Endothelial cell (in vitro differentiated cells): Measurements from ENCODE around the gene C6orf52. TPM values are rescaled to one million over a fixed set of nuclear protein-coding genes. Genes with fewer than 3 reads are reported as not detected.
"Not testable (repeated sequence)": the region's sequence is repeated elsewhere in the genome, so short reads cannot be mapped to it uniquely, and the experiment has no call there.

Experiments used
- DNase-seq: peaks from one replicate; pipeline ENCODE4 v3.0.0; 2021; ENCODE audit warnings: low spot score
- H3K27ac Mint-ChIP-seq: one replicate; pipeline ENCODE4 v1.8.0; 2021; ENCODE audit warnings: mixed read lengths, inconsistent platforms; ENCODE audit not compliant: unreplicated experiment
- H3K27me3 Mint-ChIP-seq: one replicate; pipeline ENCODE4 v1.8.0; 2021; ENCODE audit warnings: mild to moderate bottlenecking, moderate library complexity, mixed read lengths, inconsistent platforms; ENCODE audit not compliant: unreplicated experiment
- H3K36me3 Mint-ChIP-seq: one replicate; pipeline ENCODE4 v1.8.0; 2021; ENCODE audit warnings: mild to moderate bottlenecking, low read depth, mixed read lengths, inconsistent platforms; ENCODE audit not compliant: unreplicated experiment
- H3K4me1 Mint-ChIP-seq: one replicate; pipeline ENCODE4 v1.8.0; 2021; ENCODE audit warnings: mild to moderate bottlenecking, mixed read lengths, inconsistent platforms; ENCODE audit not compliant: unreplicated experiment
- H3K4me3 Mint-ChIP-seq: one replicate; pipeline ENCODE4 v1.8.0; 2021; ENCODE audit warnings: mild to moderate bottlenecking, mixed read lengths, inconsistent platforms; ENCODE audit not compliant: unreplicated experiment
- H3K9me3 Mint-ChIP-seq: one replicate; pipeline ENCODE4 v1.8.0; 2021; ENCODE audit warnings: mixed read lengths, inconsistent platforms; ENCODE audit not compliant: unreplicated experiment
- total RNA-seq: library from RNA; stranded (reverse); fragmentation: NEBNext Ultra II Directional; extraction: Animal tissue kit (Norgen Biotek cat#: 25700); gene quantifications from one replicate; pipeline ENCODE4 v1.2.1, GENCODE V29; 2021; ENCODE audit not compliant: unreplicated experiment
- TF ChIP-seq, protein P1 (sequence below): fragments of 200-600 bp; sonication (generic); IDR thresholded peaks from one replicate; pipeline ENCODE4 v1.5.0; 2021; ENCODE audit warnings: antibody characterized with exemption; ENCODE audit not compliant: unreplicated experiment

Gene C6orf52
- total RNA-seq, 1 donor from 2014 or later = 1.6 TPM

DNA sequence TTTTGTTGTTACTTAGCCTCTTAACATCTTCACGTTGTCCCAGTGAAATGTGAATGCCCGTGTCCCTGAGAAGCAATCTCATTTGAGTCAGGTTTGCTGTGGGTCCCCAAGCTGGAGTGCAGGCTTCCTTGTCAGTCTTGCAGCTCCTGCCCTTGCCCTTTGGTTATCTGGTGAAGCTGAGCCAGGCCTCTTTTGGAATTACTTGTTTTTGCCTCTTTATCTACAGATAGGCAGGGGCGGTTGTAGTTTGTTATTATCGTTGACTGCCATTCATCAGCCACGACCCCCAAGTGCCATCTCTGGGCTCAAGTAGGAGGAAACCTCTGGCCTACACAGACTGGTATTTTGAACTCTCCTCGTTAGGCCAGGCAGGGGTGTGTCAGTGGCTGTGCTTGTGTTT is 30.6 kb upstream of the C6orf52 start:
- peaks cover 27% of the 10 kb centered on the region for H3K4me1 Mint-ChIP-seq
- no peak overlapping the region for H3K4me3 Mint-ChIP-seq
- H3K36me3 Mint-ChIP-seq = peaks cover 17% of the 10 kb centered on the region
- H3K27ac Mint-ChIP-seq = no peak overlapping the region
- TF ChIP-seq, protein P1, sequence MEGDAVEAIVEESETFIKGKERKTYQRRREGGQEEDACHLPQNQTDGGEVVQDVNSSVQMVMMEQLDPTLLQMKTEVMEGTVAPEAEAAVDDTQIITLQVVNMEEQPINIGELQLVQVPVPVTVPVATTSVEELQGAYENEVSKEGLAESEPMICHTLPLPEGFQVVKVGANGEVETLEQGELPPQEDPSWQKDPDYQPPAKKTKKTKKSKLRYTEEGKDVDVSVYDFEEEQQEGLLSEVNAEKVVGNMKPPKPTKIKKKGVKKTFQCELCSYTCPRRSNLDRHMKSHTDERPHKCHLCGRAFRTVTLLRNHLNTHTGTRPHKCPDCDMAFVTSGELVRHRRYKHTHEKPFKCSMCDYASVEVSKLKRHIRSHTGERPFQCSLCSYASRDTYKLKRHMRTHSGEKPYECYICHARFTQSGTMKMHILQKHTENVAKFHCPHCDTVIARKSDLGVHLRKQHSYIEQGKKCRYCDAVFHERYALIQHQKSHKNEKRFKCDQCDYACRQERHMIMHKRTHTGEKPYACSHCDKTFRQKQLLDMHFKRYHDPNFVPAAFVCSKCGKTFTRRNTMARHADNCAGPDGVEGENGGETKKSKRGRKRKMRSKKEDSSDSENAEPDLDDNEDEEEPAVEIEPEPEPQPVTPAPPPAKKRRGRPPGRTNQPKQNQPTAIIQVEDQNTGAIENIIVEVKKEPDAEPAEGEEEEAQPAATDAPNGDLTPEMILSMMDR = no peak
- DNase-seq = no peak
- H3K27me3 Mint-ChIP-seq = peaks cover 7% of the 10 kb centered on the region
- no peaks in the 10 kb centered on the region for H3K9me3 Mint-ChIP-seq

DNA sequence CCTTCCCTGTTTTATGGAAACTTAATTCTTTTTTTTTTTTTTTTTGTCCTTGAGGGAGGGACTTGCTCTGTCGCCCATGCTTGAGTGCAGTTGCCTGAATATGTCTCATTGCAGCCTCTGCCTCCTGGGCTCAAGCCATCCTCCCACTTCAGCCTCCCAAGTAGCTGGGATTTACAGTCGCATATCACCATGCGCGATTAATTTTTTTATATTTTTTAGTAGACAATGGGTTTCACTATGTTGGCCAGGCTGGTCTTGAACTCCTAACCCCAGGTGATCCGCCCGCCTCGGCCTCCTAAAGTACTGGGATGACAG is 29.1 kb upstream of the C6orf52 start:
- Mint-ChIP-seq H3K4me1 (peaks cover 27% of the 10 kb centered on the region), H3K36me3 (peaks cover 15% of the 10 kb centered on the region), H3K27ac (peak overlapping the region; percentile 92), H3K4me3 (peak overlapping the region; percentile 97), H3K27me3 (peaks cover 8% of the 10 kb centered on the region), H3K9me3 (no peaks in the 10 kb centered on the region)
- TF ChIP-seq, protein P1 = no peak
- no peak for DNase-seq

DNA sequence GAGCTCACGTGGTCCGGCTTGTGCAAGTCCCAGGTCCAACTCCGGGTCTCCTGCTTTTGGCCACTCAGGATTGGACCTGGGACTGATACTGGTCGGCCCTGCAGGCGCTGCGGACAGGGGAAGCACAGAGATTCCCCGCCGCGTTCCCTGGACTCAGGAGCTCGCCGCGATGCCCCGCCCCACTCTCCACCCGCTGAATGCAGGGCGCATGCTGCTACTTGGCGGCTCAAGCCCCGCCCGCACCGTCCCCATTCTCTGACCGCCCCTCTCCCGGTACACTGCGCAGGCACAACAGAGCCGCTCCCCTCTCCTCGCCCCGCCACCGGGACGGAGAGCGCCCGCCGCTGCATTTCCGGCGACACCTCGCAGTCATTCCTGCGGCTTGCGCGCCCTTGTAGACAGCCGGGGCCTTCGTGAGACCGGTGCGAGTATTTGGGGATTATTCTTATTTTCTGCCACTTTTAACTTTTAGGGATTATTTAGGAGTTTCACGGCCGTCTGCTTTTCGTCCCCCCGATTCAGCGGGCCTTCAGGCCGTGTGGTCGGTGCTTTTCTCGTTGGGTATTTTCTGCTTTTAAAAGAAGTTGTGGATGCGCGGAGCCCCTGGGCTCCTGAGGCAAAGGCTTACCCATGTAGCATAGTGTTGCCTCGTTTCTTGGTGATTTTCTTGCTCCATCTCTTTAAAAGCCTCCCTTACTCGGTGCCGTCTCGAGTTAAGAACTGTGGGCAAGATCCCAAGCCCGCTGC is 28.6 kb upstream of the C6orf52 start, which contains the start of gene TMEM14C:
Gene TMEM14C, plus strand, starts transcription at position 251 of the 747 bp plus-strand sequence. CDS start 1,544 bp downstream, outside the sequence.
- TF ChIP-seq, protein P1 = no peak
- Mint-ChIP-seq H3K4me3 (peak within 1 kb of the TSS; percentile 97), H3K36me3 (peaks cover 15% of the 10 kb centered on the region), H3K9me3 (no peaks in the 10 kb centered on the region), H3K4me1 (peaks cover 27% of the 10 kb centered on the region), H3K27me3 (peaks cover 8% of the 10 kb centered on the region), H3K27ac (peak within 1 kb of the TSS; percentile 92)
- peak; percentile 93 for DNase-seq

DNA sequence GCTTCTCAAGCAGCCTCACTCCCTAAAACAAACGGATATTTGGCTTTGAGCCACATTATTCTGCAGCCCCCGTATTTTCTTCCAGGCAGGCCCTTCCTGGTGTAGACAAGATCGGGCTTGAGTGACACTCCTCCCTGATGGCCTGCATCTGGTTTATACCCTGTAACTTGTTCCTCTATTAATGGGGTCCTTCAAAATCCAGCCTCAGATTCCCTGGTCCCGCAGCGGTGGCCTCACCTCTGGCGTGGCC is 28.1 kb upstream of the C6orf52 start:
- Mint-ChIP-seq H3K4me1 (peaks cover 27% of the 10 kb centered on the region), H3K36me3 (peaks cover 15% of the 10 kb centered on the region), H3K9me3 (no peaks in the 10 kb centered on the region), H3K27me3 (peaks cover 7% of the 10 kb centered on the region), H3K27ac (peak overlapping the region; percentile 82), H3K4me3 (peak overlapping the region; percentile 97)
- DNase-seq = no peak
- TF ChIP-seq, protein P1 = no peak

DNA sequence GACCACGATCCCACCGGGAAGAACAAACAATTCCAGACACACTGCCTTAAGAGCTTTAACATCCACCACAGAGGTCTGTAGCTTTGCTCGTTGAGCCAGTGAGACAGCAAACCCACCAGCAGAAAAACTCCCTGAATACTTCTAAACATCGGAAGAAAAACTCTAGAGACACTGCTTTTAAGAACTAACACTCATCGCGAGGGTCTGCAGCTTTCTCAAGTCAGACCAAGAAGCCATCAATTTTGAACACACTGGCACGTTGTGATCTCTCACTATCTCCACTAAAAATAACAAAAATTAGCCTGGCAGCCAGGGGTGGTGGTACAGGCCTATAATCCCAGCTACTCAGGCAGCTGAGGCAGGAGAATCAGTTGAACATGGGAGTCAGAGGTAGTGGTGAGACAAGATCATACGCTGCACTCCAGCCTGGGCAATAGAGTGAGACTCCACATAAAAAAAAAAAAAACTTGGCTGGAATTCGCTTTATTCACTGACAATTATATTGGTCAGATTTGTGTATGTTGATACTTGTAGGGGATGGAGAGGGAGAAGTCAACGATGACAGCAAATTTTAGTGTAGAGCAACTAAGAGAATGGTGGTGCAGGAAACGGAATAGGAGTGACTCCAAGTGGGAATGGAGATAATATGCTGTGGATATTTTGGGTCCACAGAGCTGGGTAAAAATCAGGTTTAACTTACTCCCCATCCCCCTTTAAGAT is 27.6 kb upstream of the C6orf52 start:
- Mint-ChIP-seq H3K27ac (peak overlapping the region; percentile 82), H3K4me3 (peak overlapping the region; percentile 97), H3K36me3 (peaks cover 11% of the 10 kb centered on the region), H3K9me3 (no peaks in the 10 kb centered on the region), H3K27me3 (peaks cover 7% of the 10 kb centered on the region), H3K4me1 (peaks cover 27% of the 10 kb centered on the region)
- TF ChIP-seq, protein P1 = no peak
- DNase-seq = no peak

DNA sequence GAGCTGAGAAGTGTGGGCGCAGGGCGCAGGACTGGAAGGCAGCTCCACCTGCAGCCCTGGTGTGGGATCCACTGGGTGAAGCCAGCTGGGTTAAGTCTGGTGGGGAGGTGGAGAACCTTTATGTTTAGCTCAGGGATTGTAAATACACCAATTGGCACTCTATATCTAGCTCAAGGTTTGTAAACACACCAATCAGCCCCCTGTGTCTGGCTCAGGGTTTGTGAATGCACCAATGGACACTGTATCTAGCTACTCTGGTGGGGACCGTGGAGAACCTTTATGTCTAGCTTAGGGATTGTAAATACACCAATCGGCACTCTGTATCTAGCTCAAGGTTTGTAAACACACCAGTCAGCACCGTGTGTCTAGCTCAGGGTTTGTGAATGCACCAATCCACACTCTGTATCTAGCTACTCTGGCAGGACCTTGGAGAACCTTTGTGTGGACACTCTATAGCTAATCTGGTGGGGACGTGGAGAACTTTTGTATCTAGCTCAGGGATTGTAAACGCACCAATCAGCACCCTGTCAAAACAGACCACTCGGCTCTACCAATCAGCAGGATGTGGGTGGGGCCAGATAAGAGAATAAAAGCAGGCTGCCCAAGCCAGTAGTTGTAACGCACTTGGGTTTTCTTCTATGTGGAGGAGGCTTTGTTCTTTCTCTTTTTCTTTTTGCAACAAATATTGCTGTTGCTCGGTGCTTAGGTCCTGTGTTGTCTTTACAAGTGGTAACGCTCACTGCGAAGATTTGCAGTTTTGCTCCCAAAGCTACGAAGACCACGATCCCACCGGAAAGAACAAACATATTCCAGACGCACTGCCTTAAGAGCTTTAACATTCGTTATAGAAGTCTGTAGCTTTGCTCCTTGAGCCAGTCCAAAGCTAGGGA is 26.8 kb upstream of the C6orf52 start:
- H3K27me3 Mint-ChIP-seq, H3K9me3 Mint-ChIP-seq: not testable (repeated sequence)
- H3K27ac Mint-ChIP-seq = peak overlapping the region; percentile 82

More for the DNA sequence above, 26.8 kb upstream of the C6orf52 start:
- Mint-ChIP-seq H3K4me1 (peaks cover 27% of the 10 kb centered on the region), H3K4me3 (peak overlapping the region; percentile 97)
- DNase-seq, H3K36me3 Mint-ChIP-seq: not testable (repeated sequence)
